ENCODE results near the gene TMEM178A.

TMEM178A gene

DNA sequence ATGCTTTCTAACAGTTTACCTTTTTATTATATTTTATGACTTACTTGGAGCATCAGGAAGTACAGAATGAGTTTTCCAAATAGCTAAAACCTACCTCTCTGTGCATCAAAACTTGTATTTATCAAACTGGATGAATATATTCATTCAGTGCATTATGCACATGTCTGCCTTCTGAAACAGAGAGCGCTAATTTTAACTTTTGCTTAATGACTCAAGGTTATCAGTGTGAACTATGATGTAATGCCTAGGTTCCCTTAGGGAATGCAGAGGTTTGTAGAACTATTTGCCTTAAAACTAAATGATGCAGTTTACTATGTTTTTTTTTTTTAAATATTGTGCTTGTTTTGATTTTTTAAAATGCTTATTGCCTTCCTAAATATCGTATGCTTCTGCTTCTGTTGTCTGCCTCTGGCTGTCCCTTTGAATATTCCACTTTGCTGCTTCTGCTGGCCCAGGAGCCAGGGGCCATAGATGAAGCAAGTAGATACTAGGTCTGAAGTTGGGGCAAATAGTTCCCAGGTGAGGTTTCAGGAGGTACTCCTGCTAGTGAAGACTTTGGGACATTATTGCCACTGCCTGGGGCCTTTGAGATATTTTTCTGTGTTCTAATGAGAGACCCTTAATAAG lies 16.5 kb downstream of the TMEM178A start:
- DNase-seq, result no peak

DNA sequence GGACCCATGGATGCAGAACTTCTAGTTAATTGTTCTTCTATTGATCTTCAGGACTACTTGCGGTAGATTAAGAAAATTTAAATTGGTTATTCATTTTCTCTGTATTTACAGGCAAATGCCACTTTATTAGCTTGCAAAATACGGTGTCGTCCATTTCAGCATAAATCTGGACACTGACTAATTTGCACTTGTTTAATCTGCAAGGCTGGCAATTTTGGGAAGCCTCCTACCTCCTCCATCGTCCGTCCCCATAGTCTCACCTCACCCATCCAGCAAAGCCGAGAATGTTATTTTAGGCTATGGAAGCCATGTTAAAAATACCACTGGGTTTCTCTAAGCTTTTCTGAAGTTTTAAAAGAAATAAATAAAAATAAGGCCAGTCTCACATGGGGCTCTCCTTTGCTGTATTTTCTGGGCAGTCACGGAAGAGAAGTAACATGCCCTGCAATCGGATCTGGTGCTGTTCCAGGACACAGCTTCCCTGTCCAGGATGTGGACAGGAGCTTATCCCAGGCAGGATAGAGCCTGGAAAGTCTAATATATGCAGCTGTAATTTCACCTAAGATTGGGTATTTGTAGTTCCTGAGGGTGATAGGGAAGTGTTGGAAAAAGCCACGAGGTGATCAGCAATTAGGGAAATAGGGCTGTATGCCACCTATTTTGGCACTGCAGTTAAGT lies 17.4 kb downstream of the TMEM178A start:
- DNase-seq, result no peak

DNA sequence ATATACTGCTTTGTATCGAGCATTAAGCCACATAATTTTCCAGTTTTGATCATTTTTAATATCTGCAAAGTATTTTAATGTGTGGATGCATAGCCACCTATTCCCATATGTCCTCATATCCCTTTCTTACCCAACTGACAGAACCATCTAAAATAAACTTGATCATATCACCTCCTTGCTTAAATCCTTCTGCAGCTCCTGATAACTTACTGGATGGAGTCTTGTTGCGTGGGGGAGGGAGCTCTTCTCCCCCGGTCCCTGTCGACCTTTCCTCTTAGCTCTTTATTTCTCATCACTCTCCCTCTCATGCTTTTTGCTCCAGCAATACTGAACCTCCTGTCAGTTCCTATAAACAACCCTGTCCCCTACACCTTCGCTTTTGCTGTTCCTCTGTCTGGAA lies 18.7 kb downstream of the TMEM178A start:
- no peak for DNase-seq

DNA sequence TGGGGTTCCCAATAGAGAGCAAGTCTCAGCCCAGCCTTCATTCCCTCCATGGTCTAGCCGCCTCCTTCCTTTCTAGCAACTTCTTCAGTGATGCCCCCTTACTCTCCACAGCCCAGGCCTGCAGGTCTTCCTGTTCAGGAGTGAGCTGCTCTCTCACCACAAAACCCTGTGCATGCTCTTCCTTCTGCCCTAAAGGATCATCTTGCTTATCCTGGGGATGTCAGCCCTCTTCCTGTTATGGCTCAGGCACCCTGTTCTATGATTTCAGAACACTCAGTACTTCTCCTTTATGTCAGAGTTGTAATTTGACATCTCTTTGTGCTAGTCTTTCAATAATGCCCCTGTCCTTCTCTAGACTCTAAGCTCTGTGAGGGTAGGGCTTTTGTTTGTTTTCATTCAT lies 19.4 kb downstream of the TMEM178A start:
- no peak for DNase-seq

DNA sequence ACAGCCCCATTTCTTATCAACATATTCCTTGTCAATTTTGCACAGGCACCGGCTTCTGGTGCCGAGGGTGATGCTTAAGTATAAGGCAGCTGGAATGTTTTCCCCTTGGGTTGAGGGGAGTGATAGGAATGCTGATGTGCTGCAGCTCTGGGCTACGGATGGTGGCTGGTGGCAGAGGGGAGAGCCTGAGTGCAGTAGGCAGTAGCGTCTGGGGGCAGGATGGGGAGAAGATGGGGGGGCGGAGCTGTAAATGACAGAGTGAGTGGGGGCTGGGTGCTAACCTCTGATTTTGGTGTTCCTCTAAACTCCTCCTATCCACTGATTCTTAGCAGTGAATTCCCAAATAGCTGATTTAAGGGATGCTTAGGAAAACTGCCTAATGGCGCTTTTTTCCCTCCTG lies 20.7 kb downstream of the TMEM178A start:
- no peak for DNase-seq

DNA sequence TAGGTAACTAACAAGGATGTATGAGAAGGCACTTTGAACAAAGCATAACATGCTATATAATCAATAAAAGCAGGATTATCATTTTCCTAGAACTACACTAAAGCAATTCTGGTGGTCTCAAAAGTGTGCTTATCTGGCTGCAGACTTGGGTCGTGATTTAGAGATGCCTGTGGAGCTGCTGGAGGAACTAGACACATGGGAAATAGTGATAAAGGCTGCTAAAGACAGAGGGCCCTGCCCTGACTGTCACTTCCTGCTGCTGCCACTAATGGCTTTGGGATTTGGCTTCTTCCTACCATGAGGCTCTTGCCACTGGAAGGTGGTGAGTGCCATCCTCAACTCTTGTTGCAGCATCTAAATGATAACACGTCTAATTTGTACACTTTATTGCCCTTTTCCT lies 22.5 kb downstream of the TMEM178A start:
- DNase-seq, result no peak

DNA sequence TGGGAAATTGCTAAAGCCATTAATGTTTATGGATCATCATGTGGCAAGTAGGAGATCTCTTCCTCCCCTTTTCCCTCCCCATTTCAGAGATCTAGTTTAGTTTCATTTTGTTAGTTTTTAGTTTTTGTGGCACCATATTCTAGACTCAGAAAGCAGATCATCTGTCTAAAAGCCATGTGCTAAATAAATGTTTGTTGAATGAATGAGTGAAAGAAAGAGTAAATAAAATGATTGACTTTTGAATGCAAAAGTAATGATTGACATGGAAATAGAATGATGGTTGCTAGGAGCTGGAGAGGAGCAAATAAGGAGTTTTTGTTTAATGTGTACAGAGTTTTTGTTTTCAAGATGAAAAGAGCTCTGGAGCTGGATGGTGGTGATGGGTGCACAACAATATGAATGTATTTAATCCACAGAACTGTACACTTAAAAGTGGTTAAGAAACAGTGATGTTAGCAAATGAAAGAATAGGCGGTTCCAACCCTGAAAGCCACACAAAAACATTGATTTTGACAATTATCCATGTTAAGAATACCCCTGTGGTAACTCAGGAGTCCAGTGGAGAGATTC lies 23.6 kb downstream of the TMEM178A start:
- DNase-seq, result no peak

DNA sequence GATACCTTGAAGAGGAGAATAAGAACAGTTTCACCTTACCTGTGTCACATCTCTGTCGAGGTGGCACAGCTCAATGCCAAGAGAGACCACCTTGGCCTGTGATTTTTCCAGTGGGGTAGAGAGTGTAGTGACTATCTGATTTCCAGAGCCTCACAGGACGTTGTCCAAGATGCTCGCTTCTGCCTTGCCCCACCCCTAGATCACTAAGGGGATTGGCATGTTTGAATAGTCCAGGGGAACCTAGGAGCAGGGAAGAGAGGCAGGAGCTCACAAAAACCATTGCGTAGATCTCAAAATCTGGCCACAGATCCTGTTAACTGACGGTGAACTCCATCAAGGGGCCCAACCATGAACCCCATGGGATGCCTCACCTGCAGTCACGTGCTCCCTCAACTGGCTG lies 24.2 kb downstream of the TMEM178A start:
- DNase-seq, result no peak

DNA sequence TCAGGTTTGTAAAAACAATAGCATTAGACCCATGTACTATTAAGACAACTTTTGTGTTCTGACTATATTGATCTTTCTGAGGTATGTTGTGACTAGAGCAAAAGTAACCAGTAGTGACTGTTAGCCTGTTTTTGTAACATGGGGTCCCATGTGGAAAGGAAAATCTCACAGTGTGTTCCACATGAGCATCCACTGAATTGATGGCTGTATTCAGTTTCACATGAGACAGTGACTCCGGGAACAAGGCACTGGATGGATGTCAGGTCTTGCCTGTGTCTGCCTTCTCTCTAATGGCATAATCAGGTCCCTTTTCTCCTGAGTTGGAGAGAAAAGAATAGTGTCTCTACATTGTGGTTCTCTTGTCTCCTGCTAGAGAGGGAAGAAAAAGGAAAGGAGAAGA lies 27.5 kb downstream of the TMEM178A start:
- DNase-seq, result no peak

DNA sequence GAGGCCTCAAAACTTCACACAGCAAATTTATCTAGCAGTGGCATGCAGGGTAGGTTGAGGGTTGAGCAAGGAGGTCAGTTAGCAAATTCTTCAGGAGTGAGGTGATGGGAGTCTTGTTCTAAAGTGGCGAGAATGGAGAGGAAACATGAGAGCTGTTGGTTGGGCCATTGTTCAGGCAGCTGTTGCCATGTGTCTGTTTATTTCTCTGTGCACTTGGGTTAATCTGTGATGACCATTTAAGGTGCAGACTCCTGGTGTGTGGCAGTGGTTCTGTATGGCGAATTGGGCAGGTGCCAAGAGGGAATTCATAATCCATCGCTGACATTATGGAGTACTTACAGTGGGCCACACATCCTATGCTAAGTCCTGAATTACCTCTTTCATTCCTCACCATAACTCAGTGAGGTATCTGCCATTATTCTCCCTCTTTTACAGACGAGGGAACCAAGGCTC lies 30.4 kb downstream of the TMEM178A start:
- DNase-seq, result no peak

DNA sequence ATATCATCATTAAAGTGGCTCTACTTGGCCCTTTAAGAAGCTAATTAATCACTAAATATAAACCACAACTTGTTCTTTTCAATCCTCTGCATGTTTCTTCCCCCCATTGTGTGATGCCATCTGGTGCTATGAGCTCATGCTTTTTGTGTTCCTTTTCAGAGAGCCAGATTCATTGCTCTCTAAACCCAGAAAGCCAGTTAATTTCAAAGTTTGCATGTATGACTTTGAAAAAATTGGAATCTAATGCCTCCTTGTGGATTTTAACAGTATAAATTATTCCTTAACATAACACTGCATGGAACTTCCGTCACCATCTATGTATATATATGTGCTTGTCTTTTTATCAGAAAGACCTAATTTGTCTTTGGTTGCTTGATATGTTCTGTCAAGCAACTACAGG lies 31.1 kb downstream of the TMEM178A start:
- DNase-seq, result no peak

DNA sequence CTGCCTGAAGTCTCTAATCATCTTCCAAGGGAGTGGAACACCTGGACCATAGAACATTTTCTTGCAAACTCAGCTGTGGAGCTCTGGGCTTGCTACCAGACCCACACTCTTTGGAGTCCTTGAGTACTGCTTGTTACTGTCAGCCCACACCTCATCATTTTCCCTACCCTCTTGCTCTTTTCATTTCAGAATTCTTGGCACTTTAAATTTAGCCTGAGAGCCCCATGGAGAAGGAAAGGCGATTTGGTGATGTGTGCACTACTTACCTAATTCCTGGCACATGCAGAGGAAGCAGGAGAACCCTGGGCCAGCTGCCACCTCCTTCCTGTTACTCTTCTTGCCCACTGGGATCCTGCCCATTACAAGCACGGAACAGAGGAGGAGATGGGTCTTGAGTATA lies 31.7 kb downstream of the TMEM178A start:
- no peak for DNase-seq

DNA sequence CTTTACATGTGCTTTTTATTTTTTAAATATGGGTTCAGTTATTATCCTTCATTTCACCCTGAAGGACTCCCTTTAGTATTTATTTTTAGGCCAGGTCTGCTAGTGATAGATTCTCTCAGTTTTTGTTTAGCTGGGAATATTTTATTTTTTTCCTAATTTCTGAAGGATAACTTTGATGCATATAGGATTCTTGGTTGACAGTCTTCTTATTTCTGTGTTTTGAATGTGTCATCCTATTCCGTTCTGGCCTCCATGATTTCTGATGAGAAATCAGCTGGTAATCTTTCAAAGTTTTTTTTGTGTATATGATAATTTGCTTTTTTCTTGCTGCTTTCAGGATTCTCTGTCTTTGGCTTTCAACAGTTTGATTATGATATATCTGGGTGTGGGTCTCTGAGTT lies 35.4 kb downstream of the TMEM178A start:
- no peak for DNase-seq

DNA sequence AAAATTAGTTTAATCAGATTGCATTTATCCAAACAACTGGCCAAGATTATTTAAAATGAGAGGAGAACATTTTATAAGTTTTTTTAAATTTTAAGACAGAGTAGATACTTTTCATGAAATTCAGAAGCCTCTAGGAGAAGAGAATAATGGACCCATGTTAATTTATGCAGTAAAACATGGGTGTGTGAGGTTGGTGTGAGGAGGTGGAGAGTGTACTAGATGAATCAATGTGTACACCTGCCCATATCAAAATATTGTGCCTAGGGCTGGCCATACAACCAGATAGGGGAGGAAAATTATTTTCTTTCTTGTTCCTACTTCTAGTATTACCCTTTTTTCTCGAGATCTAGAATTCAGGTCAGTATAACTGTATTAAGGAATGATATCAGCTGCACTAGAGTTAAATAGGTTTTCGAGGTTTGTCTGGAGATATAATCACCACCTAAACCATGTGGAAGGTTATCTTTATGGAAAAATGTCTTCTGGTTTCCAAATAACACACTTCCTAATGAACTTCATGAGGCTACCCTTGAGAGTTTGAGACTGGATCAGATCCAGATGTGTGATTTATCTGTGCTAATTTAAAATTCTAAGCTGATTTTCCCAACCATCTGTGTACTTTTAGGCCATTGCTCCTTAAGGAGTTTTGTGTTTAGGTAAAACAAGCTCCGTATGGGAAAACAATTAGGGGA lies 37.6 kb downstream of the TMEM178A start:
- DNase-seq, result no peak

DNA sequence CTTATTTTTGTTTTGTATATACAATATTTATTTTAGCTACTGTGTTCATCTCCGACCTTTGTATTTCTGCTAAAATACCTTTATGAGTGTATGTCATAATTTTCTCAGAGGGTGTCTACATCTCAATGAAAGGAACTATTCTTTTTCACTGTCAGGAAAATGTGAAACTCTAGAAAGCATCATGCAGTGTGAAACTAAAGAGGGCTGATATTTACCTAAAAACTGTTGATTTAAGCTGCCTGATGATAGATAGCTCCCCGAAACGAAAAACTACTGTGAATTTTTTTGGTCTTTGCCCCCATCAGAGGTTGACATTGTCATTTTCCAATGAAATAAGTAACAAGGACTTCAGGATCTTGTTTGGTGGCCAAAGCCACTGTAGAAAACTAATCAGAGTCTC lies 38.8 kb downstream of the TMEM178A start:
- no peak for DNase-seq

DNA sequence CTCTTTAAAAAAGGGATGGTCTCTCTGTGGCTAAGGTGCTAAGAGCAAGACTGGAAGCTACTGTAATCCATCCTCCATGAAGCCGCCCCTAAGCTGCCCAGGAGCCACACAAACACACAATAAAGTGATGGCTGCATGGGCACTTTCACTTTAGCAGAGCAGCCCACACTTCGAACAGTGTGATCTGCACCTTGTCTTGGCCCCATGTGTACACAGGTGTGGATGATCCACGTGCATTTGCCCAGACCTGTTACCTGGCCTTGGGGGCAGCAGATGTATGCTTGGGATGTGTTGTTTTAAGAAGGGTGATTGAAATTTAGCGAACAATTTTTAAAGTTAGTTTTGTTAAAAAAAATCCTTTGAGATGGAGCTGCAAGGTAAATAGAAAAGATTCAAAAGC lies 39.9 kb downstream of the TMEM178A start:
- no peak for DNase-seq

DNA sequence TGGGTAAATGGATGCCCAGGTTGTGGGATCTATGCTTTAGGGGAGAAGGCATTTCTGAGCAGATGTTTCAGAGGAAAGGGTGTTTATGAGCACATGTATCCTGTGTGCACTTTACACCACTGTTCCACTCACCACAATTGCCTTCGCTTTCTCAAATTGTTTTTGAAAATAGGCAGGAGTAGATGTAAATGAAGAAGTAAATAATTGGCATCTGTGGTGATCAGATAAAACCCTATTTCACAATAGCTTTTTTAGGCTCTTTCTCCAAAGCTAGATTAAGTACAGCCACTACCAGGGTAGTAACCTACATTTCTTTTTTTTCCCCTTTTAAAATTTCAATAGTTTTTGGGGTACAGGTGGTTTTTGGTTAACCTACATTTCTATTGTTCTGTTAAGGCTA lies 40.6 kb downstream of the TMEM178A start:
- no peak for DNase-seq

DNA sequence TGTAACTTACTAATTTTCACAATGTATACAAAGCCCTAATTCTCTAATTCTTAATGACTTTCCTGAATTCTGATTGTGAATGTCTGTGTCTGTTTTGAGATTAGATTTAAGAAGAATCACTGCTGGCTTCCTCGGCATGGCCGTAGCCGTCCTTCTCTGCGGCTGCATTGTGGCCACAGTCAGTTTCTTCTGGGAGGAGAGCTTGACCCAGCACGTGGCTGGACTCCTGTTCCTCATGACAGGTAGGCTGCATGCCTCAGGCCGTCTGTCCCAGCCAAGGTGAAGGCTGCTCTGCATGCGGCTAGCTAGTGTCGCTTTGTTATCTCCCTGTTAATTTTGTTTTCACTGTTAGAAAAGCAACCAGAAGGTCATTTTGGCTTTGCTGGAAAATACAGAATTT lies 41.2 kb downstream of the TMEM178A start:
- no peak for DNase-seq

DNA sequence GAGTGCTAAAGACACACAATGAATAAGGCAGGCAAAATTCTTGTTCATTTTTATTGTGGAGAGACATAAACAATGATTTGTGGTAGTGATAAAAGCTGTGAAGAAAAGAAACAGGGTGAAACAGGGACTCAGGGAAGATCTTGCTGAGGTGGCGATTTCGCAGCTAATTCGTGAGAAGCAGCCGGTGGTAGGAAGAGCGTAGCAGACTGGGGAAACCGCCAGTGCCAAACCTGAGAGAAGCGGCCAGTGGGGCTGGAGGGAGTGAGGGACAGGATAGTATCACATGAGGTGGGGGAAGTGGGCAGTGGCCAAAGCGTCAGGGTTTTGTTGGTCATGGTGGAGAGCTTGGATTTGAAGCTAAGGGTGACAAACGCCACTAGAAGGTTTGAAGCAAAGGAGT lies 42.3 kb downstream of the TMEM178A start:
- no peak for DNase-seq

DNA sequence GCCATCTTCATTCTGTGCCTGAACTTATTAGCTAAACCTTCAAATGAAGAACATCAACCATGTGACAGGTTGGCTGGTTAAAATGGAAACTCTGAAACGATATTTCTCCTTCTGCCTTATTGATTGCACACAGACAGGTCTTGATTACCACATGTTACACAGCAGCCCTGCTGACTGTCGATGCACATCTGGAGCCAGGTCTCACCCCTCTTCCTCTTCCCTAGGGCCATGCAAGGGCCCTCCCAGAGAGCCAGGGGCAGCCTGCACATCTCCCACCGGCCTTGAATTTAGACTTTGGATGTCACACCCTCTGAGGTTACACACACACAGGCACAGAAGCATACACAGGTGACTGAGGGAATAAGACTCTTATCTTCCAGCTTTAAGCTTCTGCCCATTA lies 45.1 kb downstream of the TMEM178A start:
- DNase-seq, result no peak

DNA sequence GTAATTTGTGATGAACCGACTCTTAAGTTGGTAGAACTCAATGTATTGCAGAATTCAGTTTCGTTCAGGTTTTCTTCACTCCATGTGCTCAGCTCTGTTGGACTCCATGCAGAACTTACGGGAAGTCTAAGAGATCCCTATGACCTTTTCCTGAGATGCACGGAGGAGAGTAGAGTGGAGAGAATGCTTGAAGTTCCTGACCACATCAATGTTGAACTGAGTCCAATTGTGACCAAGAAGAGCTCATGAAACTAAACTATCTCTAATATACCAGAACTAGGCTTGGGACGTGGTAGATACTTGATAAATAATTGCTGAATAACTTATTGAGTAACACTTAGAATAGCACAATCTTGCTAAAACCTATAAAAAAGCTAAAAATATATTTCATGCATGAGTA lies 47.2 kb downstream of the TMEM178A start:
- DNase-seq, result no peak

DNA sequence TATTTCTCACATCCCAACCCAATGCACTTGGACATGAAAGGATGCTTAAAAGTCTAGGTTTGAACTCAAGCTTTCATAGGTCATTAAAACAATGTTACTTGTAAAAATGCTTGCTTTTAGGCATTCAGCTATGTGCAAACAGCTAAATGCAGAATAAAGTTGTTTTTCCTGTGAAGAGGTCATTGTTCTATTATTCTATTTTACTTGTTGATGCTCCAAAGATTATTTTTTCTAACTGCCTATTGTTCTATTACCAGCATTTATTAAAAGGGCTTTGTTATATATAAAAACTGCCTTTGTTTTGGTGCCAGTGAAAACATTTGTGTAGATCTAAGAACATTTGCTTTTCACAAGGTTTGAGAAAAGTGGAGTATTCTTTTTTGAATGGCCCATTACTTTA lies 49.4 kb downstream of the TMEM178A start:
- DNase-seq, result no peak

DNA sequence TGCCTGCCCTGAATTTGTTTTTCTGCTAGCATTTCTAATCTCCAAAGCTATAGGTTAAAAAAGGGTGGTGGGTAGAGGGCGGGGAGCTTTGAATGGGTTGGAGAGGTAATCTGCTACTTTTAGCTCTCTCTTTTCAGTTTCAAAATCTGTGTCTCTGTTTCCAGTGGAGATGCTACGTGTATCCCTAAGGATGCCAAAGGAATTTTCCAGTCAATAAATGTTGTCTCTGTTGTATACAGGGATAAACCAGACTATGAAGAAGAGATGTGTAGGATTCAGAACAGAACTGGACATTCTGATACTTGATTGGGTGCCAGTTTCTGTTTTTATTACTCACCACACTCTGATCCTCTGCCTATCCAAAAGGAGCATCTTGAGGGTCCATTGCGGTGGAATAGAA lies 50.1 kb downstream of the TMEM178A start:
- no peak for DNase-seq

DNA sequence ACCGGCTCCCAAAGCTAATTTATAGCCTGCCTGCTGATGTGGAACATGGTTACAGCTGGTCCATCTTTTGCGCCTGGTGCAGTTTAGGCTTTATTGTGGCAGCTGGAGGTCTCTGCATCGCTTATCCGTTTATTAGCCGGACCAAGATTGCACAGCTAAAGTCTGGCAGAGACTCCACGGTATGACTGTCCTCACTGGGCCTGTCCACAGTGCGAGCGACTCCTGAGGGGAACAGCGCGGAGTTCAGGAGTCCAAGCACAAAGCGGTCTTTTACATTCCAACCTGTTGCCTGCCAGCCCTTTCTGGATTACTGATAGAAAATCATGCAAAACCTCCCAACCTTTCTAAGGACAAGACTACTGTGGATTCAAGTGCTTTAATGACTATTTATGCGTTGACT lies 51.4 kb downstream of the TMEM178A start:
- DNase-seq, result no peak

All from activated CD4-positive, alpha-beta T cell treated with anti-CD3 and anti-CD28 coated beads, Interleukin-2, amount 50 U/mL, for 4 hours (primary cell).